ENCODE measurements around the gene ITGBL1.

Gene ITGBL1

DNA sequence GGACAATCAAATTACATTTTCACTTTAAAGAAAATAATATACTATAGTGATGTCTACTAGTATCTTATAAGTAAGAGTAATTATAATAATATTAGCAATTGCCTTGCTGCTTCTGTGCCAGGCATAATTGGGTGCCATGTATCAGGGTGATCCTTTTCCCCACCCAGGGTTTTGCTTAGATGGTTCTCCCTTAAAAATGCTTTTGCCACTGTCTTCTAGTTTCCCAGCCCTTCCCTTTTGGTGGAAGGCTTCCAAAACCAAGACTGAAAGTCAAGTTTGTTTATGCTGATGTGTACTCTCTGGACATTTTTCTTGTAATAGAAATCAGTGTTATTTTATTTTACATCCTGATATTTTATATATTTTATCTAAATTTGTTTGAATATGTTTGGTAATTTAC is 77.8 kb downstream of the ITGBL1 start:
- POLR2A ChIA-PET, result no interaction called here
- Histone ChIP-seq H3K27ac (ENCODE audit: extremely low read depth, low read depth, low read length) (no peak overlapping the region), H3K9me3 (ENCODE audit: control insufficient read depth, insufficient read depth, low read depth, low read length) (no peaks in the 10 kb centered on the region), H3K4me1 (ENCODE audit: control insufficient read depth, insufficient read depth, low read length) (no peaks in the 10 kb centered on the region), H3K36me3 (ENCODE audit: control insufficient read depth in 2 of 2, insufficient read depth in 1 of 2, low read length in 2 of 2) (no peaks in the 10 kb centered on the region), H3K4me3 (ENCODE audit: low read depth, low read length) (no peak overlapping the region)
- TF ChIP-seq REPIN1 (tag by site-specific recombination; IDR thresholded peaks at IDR 0.05; ENCODE audit: low read depth), result no peak
- TF ChIP-seq, protein P1, sequence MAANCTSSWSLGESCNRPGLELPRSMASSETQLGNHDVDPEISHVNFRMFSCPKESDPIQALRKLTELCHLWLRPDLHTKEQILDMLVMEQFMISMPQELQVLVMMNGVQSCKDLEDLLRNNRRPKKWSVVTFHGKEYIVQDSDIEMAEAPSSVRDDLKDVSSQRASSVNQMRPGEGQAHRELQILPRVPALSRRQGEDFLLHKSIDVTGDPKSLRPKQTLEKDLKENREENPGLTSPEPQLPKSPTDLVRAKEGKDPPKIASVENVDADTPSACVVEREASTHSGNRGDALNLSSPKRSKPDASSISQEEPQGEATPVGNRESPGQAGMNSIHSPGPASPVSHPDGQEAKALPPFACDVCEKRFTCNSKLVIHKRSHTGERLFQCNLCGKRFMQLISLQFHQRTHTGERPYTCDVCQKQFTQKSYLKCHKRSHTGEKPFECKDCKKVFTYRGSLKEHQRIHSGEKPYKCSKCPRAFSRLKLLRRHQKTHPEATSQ (tag by site-specific recombination; IDR thresholded peaks at IDR 0.05), result no peak
- no peak for TF ChIP-seq GFI1B (tag by site-specific recombination; IDR thresholded peaks at IDR 0.05)
- no peak for TF ChIP-seq TSHZ1 (tag by site-specific recombination; IDR thresholded peaks at IDR 0.05; ENCODE audit: borderline replicate concordance)
- no peak for TF ChIP-seq ZNF621 (tag by site-specific recombination; IDR thresholded peaks at IDR 0.05)
- TF ChIP-seq PRDM4 (tag by site-specific recombination; IDR thresholded peaks at IDR 0.05), result no peak
- TF ChIP-seq ZNF2 (tag by site-specific recombination; IDR thresholded peaks at IDR 0.05), result no peak
- TF ChIP-seq, protein P2, sequence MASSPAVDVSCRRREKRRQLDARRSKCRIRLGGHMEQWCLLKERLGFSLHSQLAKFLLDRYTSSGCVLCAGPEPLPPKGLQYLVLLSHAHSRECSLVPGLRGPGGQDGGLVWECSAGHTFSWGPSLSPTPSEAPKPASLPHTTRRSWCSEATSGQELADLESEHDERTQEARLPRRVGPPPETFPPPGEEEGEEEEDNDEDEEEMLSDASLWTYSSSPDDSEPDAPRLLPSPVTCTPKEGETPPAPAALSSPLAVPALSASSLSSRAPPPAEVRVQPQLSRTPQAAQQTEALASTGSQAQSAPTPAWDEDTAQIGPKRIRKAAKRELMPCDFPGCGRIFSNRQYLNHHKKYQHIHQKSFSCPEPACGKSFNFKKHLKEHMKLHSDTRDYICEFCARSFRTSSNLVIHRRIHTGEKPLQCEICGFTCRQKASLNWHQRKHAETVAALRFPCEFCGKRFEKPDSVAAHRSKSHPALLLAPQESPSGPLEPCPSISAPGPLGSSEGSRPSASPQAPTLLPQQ (tag by site-specific recombination; IDR thresholded peaks at IDR 0.05), result no peak
- TF ChIP-seq, protein P3, sequence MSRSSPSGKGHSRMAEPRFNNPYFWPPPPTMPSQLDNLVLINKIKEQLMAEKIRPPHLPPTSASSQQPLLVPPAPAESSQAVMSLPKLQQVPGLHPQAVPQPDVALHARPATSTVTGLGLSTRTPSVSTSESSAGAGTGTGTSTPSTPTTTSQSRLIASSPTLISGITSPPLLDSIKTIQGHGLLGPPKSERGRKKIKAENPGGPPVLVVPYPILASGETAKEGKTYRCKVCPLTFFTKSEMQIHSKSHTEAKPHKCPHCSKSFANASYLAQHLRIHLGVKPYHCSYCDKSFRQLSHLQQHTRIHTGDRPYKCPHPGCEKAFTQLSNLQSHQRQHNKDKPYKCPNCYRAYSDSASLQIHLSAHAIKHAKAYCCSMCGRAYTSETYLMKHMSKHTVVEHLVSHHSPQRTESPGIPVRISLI (tag by site-specific recombination; IDR thresholded peaks at IDR 0.05), result no peak
- CTCF ChIA-PET, result interaction anchor here (0.7 kb wide), 2 partner anchors 16 to 926 kb away, joined by 3 read pairs; no protein-coding TSS in a partner anchor

GRCh38 chr13:101535192-101535746 is 82.8 kb downstream of the ITGBL1 start:
- Histone ChIP-seq H3K4me1 (ENCODE audit: control insufficient read depth, insufficient read depth, low read length) (no peaks in the 10 kb centered on the region), H3K27ac (ENCODE audit: extremely low read depth, low read depth, low read length) (no peak overlapping the region), H3K36me3 (ENCODE audit: control insufficient read depth in 2 of 2, insufficient read depth in 1 of 2, low read length in 2 of 2) (no peaks in the 10 kb centered on the region), H3K9me3 (ENCODE audit: control insufficient read depth, insufficient read depth, low read depth, low read length) (no peaks in the 10 kb centered on the region), H3K4me3 (ENCODE audit: low read depth, low read length) (no peak overlapping the region)
- ChIA-PET POLR2A (no interaction called here), CTCF (interaction anchor here (0.7 kb wide), 1 partner anchor 17 kb away, joined by 3 read pairs; no protein-coding TSS in a partner anchor)
- no peak for TF ChIP-seq TRIM28 (IDR thresholded peaks at IDR 0.05; ENCODE audit: borderline replicate concordance, low read length)
- no peak for TF ChIP-seq ZNF146 (tag by site-specific recombination; IDR thresholded peaks at IDR 0.05)
- TF ChIP-seq ZFP41 (tag by site-specific recombination; IDR thresholded peaks at IDR 0.05; ENCODE audit: borderline replicate concordance), result no peak
- TF ChIP-seq ZNF140 (tag by site-specific recombination; IDR thresholded peaks at IDR 0.05), result no peak

All from HEK293 (cell line).